Smooth muscle cell of trachea (primary cell): ENCODE measurements around the gene SLC6A20. TPM values are rescaled to one million over a fixed set of nuclear protein-coding genes. Genes with fewer than 3 reads are reported as not detected.

Source experiments
- total RNA-seq: library from RNA; depleted of rRNA; stranded (reverse); fragments of >200 nt; gene quantifications from 2 replicates; pipeline ENCODE4 v1.2.1, GENCODE V29; 2014

Gene SLC6A20, protein sequence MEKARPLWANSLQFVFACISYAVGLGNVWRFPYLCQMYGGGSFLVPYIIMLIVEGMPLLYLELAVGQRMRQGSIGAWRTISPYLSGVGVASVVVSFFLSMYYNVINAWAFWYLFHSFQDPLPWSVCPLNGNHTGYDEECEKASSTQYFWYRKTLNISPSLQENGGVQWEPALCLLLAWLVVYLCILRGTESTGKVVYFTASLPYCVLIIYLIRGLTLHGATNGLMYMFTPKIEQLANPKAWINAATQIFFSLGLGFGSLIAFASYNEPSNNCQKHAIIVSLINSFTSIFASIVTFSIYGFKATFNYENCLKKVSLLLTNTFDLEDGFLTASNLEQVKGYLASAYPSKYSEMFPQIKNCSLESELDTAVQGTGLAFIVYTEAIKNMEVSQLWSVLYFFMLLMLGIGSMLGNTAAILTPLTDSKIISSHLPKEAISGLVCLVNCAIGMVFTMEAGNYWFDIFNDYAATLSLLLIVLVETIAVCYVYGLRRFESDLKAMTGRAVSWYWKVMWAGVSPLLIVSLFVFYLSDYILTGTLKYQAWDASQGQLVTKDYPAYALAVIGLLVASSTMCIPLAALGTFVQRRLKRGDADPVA
- total RNA-seq = under 0.01 TPM in 1 of 2 replicates, not detected in the other

DNA sequence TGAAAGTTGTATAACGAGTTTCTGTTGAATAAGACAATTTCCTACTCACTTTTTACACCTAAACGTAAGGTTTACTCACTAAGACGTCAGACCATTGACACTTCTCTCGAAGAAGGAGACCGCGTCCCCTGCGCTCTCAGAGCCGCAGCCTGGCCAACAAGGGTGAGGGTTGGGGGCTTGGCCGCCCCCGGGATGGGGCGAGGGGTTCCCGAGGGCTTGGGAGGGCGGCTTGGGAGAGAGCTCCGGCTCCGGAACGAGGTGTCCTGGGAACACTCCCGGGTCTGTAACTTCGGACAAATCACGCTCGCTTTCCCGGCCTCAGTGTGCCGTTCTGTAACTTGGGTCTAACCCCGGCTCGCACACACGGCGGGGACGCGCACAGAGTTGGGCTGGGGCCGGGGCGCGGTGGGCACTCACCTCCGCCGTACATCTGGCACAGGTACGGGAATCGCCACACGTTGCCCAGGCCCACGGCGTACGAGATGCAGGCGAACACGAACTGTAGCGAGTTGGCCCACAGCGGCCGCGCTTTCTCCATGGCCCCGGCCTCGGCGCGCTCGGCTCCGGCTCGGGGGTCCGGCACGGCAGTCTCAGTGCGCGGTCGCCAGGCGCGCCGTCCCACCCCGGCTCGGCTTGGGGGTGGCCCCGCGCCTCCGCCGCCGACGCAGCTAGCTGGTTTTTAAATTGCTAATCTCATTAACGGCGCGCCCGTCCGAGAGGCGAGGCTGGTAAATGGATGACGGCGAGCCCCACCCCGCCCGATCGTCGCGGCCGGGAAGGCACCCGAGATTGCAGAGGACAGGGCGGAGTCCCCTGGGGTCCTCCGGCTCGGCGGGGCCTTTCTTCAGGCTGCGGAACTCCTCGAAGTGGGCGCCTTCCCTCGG, at the start of gene SLC6A20:
SLC6A20 (minus strand) TSS at position 655 of the 884 bp plus-strand sequence; CDS start at position 538, 117 bp downstream.

DNA sequence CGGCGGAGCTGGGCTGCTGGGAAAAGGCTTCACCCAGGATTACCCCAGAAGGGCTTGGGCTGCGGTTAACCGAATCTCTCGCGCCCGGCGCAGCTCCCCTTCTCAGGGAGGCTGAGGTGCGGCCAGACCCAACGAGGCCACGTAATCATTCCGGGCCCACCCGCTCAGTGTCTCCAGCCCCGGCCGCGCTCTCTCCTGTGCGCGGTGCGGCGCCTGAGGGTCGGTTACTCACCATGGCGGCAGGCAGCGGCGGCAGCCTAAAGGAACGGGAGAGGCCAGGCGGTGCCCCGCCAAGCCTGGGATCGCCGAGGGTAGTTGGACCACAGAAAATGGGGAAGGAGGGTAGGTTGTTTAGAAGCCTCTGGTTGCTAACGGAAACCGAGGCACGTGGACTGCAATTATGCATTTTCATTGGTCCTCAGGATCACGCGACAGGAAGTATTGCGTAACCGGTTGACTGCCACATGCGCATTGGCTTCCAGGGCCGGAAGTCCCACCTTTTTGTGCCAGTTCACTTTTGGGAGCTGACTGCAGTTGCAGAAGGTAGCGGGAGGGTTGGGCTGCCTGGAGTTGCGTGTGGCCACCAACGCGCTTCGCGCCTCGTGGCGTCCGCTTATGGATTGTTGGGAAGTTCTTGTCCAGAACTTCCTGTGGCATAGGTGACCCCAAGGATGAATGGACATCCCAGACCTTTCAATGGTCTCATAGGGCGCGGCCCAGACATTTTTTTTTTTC, 45.6 kb upstream of the SLC6A20 start, which contains the start of gene LZTFL1:
LZTFL1 (minus strand) TSS at position 363 of the 735 bp plus-strand sequence; CDS start at position 235, 128 bp downstream.

Other genes starting within 250 kb of the SLC6A20 start
- gene LIMD1, start 201.8 kb downstream of the SLC6A20 start, total RNA-seq = 30.0 and 35.1 TPM in 2 replicates
- gene SACM1L, start 107.1 kb downstream of the SLC6A20 start, total RNA-seq = 33.9 and 42.6 TPM in 2 replicates
- gene LZTFL1, start 45.6 kb upstream of the SLC6A20 start, total RNA-seq = 17.5 and 22.5 TPM in 2 replicates
- gene CCR9, start 90.0 kb upstream of the SLC6A20 start, total RNA-seq = not detected in 2 replicates
- gene CXCR6, start 146.9 kb upstream of the SLC6A20 start, total RNA-seq = not detected in 2 replicates
- gene FYCO1, start 199.3 kb upstream of the SLC6A20 start, total RNA-seq = 44.7 and 47.0 TPM in 2 replicates
- under 0.01 TPM in 1 of 2 replicates, not detected in the other for gene XCR1, start 230.9 kb upstream of the SLC6A20 start, total RNA-seq